GM18951 (cell line): ENCODE measurements around the gene SDCCAG8.

Experiments
- POLR2A ChIP-seq: IDR thresholded peaks from 4 replicates; pipeline ENCODE4 v1.6.1; 2011; ENCODE audit warnings: mild to moderate bottlenecking; ENCODE audit not compliant: insufficient read length, insufficient read depth; ENCODE audit errors: extremely low read depth
- in situ Hi-C: fragments of 300-500 bp; cut with MboI; formaldehyde crosslinking; loops from one replicate; pipeline ENCODE4 v1.12.0; 2022; ENCODE audit warnings: low sequenced_read_pairs, mixed read lengths, inconsistent platforms; ENCODE audit not compliant: unreplicated experiment

Gene SDCCAG8

DNA sequence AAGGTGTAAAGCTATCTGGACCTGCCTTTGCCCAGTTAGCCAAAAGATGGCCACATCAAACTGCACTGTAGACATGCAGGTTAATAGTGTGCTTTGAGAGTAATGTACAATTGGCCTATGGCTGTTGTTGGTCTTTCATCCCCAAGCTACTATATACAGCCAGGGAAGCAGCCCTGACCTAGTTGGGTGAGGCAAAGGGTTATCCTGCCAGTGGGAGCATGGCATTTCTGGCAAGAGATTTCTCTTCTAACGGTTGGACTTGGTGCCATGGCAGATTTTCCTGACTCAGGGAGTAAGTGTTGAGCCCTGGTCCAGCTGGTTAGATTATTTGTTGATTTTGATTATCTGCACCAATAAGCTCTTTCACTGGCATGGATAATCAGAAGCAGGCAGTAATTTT lies 119.8 kb downstream of the SDCCAG8 start:
- in situ Hi-C loops = no loop called here
- TF ChIP-seq POLR2A = no peak

DNA sequence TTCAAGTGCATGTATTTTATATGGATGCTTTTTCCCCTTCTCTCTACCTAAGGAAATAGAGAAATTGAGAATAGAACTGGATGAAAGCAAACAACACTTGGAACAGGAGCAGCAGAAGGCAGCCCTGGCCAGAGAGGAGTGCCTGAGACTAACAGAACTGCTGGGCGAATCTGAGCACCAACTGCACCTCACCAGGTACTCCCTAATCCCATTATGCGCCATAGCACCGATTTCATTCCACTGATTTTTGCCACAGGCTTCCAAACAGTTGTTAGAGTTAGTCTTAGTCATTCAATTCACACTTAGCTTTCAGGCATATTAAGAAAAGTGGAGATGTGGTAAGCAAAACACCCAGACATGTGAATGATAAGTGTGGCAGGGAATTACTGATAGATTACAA lies 122.8 kb downstream of the SDCCAG8 start:
- TF ChIP-seq POLR2A = no peak
- in situ Hi-C loops = no loop called here

DNA sequence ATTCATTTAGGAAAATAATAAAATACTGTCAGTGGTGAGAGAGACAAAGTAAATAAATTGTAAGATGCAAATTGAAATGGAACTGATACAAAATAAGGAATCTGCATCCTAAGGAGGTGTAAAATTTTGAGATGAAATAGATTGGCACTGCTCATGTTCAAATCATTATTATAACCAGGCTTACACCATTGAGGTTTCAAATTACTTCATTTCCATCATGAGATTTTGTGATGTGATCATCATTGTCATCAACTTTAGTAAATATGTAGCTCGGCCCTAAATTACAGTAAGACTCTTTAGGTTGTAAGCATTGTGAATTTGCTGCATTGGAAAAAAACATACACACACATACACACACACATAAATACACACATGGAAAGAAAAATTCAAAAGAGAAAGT lies 123.4 kb downstream of the SDCCAG8 start:
- TF ChIP-seq POLR2A = no peak
- in situ Hi-C loops = no loop called here

DNA sequence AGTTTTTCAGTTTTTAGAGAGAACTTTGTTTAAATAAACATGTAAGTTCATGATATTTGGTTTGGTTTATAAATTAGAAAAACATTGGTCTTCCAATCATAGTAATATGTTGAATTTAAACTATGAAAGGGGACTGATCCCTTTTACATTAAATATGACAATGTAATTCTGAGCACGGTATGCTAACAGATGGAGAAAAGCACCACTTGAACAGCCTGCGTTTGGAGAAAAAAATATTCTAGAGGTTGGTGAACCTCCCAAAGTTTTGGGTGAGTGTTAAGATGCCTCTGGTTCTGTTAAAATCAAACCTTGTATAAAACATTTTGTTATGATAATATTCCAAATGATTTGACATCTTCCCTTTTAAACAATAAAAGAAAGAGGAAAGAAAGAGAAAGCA lies 123.9 kb downstream of the SDCCAG8 start:
- TF ChIP-seq POLR2A = no peak
- in situ Hi-C loops = no loop called here

DNA sequence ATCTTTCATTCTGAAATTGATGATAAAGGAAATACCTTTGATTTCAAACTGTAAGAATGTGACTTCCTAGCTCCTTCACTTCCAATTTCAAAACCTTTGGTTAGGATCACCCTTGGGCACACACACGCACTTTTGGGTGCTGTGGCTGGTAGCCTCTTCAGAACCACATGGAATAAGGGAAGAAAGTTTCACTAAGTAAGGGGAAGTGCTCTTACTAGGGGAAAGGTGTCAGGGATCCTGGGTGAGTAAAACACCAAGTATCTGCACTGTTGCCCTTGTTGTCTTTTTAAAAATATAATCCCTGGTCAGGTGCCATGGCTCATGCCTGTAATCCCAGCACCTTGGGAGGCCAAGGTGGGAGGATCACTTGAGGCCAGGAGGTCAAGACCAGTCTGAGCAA lies 132.4 kb downstream of the SDCCAG8 start:
- no peak for TF ChIP-seq POLR2A
- in situ Hi-C loops = no loop called here

DNA sequence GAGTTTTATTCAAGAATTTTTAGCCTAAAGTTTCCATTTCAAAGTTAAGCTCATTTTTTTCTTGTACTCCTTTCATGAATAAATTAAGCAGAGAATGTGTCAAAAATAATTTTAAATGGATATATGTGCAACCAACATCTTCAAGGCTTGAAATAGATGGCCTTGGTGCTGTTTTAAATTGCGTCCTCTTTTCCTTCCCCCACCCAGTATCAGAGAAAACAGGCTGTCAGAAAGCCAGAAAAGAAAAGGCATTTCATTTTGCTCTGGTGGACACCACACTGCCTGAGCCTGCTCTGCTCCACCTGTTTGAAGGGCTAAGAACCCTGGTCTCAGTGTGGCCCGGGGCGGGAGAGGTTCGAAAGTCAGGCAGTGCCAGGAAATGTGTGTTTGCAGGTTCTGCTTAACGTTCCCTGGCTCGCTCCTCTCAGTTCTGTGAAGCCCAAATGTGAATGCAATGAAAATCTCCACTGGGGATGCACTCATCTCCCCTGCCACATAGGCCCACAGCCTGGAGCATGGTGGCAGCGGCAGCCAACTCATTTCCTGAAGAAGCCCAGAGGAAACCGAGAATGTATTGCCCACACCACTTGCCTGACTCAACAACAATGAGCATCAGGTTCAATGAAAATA lies 134.4 kb downstream of the SDCCAG8 start:
- in situ Hi-C loops = no loop called here
- no peak for TF ChIP-seq POLR2A

DNA sequence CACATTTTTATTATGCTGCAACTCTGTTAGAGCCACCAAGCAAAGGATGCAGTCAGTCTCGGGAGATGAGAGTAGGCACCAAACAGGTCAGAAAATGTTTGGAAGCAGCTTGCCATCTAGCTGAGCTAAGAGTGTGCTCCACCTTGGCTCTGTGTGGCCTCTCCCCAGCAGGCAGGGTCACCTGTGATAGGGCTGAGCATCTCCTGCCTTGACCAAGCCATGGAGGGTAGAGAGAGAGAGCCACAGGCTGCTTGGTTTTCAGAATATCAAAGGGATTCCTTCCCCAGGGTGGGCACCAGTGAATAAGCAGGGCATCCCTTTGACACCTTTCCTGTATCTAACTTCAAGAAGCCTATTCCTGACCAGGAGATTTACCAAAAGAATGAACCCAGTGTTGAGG lies 135.5 kb downstream of the SDCCAG8 start:
- in situ Hi-C loops = no loop called here
- no peak for TF ChIP-seq POLR2A

DNA sequence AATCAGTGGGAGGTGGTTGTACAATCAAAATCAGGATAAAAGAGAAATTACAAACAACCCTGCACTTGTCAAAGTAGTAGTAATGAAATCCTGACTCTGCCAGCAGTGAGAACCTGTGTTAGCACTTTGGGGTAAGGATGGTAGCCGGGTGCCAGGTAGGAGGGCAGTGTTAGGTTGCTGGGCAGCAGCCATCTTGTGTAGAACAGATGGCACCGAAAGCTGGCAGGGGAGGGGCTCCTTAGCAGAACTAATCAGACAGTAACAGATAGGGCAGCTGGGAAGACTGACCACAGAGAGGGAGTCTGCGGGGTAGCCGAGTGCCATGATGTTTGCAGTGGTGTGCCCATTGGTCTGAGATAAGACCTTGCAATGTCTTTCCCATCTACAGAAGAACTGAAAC lies 137.3 kb downstream of the SDCCAG8 start:
- TF ChIP-seq POLR2A = no peak
- in situ Hi-C loops = no loop called here

DNA sequence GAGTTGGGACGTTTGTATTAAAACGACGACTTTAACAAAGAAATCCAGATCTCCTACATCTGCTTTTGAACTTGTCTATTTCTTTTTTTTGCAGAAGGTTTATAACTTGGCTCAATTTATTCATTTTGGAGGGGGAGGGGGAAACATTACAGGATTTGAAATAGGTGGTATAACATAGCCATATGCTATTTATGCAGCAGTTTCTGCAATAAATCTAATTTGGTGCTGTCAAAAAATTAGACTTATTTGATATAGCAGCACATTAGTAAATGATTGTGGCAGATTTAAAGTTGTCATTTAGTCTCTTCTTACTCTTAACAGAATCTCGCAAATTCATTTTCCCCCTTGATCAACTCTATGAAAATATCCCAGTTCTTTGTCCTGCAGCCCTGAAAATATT lies 138.2 kb downstream of the SDCCAG8 start:
- TF ChIP-seq POLR2A = no peak
- in situ Hi-C loops = no loop called here

DNA sequence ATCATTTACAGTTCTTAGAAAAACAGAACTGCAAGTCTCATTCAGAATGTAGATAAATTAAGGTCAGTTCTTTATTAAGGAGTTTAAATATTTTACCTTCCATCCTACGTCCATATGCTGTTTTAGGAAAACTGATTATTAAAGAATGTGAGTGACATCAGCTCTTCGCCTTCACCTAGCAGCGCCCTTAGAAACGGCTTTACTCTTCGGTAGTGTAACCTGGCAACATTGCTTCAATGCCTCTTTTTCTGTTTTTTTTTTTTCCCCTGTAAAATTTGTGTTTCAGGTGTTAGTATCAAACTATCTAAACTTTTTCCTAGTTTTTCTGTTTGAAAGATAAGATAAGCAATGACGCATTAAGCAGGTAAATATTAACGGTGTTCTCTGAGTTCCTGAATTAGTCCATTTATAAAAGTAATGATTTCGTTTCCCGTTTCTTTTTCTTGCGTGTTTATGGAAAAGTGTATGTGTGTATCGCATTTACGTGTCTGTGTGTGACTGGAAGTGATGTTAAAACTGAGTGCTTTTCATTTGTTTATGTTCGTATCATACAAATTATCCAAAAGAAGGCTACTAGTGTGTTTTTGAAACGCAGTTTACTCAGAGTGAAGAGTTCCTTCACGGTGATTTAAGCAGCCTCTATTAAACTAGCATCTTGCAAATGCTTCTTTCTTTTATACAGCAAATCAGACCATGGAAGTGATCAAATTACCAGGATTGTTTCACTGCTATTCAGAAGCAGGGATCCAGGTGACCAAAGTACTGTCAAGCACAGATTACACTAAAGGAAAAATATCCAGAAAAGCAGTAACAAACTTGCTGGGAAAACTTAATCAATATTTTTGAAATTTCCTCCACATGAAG lies 139.0 kb downstream of the SDCCAG8 start:
- TF ChIP-seq POLR2A = no peak
- in situ Hi-C loops = no loop called here

DNA sequence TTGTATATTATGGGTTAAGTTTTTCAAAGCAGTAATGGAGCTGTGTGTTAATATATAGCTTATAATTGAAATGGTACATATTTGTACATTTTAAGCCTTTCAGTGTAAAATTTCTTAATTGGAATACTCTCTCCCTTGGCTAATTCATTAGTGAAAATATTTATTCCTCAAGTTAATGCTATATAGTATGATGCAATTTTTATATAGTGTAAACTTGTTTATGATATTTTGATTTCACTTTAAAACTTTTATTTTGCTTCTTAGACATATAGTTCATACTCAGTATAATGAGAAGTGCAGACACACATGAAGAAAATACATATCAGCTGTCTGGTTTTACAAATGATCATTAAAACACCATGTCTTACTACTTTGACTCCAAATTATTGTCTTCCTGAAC lies 140.6 kb downstream of the SDCCAG8 start:
- in situ Hi-C loops = no loop called here
- TF ChIP-seq POLR2A = no peak

DNA sequence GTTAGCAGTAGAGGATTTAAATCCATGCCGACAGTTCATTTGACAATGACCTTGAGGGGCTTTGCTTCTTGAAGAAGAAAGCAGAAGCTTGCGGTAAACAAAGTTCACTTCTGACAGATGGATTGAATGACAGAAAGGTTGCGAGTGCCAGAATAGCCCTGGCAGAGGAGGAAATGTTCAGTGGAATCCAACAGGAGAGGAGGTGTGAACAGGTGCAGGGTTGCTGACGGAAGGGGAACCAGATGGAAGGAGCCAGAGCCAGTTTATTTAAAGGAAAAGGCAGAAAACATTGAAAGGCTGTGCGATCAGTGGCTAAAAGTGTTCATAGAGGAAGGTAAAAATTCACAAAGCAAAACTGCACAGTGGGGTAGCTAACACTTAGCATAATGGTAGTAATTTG lies 141.0 kb downstream of the SDCCAG8 start:
- in situ Hi-C loops = no loop called here
- TF ChIP-seq POLR2A = no peak

DNA sequence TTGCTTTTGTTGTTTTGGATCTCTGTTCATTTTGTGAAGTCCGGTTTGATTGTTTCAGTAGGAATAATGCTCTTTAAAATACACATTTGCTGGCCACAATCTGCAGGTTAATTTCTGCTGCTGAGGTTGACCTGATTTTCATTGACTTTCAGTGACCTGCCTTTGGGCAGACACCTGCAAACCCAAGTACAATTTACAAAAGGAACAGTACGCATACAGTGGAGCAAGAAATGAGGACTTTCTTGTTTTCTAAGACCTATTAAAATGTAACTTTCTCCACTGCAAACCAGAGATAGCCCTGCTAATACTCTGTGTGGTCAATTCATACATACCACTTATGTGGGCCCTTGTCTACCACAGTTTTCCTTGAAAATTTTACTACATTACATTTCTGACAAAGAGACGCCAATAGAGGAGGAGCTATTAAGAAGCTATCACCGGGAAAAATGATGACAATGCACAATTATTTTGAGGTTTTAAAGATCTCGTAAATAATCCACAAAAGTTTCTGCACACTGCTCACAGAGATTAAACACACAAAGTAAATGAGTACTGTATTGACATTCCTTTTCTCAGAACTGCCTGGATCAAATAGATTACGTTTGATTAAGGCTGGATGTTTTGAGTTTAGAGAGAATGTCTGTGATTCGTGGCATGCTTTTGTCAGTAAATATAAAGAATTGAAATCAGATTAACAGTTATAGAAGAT lies 141.9 kb downstream of the SDCCAG8 start:
- TF ChIP-seq POLR2A = no peak
- in situ Hi-C loops = no loop called here

DNA sequence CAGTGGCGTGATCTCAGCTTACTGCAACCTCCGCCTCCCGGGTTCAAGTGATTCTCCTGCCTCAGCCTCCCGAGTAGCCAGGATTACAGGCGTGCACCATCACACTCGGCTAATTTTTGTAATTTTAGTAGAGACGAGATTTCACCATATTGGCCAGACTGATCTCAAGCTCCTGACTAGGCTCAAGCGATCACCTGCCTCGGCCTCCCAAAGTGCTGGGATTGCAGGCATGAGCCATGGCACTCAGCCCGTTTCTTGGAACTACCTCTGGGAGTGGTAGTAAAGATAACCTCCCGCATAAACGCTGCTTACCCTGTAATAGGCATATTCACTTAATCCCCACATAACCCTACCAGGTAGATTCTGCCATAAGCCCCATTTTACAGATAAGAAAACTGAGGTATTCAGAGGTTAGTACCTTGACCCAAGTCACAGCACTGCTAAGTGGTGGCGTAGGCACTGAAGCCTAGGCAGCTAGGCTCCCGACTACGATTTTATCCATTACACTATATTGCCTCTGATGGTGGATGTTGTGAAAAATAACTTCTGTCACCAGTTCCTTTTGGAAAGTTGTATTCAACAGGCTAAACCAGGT lies 143.8 kb downstream of the SDCCAG8 start:
- in situ Hi-C loops = no loop called here
- no peak for TF ChIP-seq POLR2A

DNA sequence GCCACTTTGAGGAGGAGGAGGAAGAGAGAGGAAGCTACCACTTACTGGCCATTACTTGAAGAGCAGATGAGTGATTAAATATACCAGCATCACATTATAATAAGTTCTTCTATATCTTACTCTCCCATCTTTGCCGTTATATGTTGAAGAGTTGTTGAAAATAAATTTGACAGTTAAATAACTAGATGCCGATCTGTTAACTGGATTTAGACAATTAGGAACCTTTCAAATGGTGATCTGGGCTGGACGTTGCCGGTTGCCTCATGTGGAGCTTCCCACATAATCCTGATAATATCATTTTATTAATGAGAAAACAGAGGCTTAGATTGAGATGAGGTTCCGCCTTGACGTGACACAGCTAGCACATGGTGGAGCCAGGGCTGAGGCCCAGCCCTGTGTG lies 147.0 kb downstream of the SDCCAG8 start:
- TF ChIP-seq POLR2A = no peak
- in situ Hi-C loops = no loop called here
